ENCODE data around the gene HSH2D. TPM values are rescaled to one million over a fixed set of nuclear protein-coding genes. Genes with fewer than 3 reads are reported as not detected.
A peak's percentile ranks its signal among the peaks of the same experiment; 100 is the strongest.

The HSH2D gene
- total and polyA plus RNA-seq, 10 of the 15 experiments (the other 5 are each of a cell fraction or from before 2014, with no cell fraction given), result 22.0 to 145 (median 89.3) TPM

- peak; percentile 19; the same call in 1 of the 2 replicates for TF ChIP-seq RAD21 (IDR thresholded peaks at IDR 0.05; ENCODE audit: insufficient read depth, low read depth, low read length)
- 0 out of 2 replicates have a peak, but pooled peaks have one; percentile 64 for TF ChIP-seq CREB1 (IDR thresholded peaks at IDR 0.05; ENCODE audit: low read depth)
- TF ChIP-seq ATF2 (IDR thresholded peaks at IDR 0.05; ENCODE audit: low read length), result no peak; the same call in 1 of the 2 replicates
- peak; percentile 74; the same call in 1 of the 2 replicates for TF ChIP-seq CHD2 (IDR thresholded peaks at IDR 0.05; ENCODE audit: borderline replicate concordance, low read depth, low read length)
- no peak for TF ChIP-seq GABPA (IDR thresholded peaks at IDR 0.05; ENCODE audit: low read depth)
- TF ChIP-seq CEBPB (IDR thresholded peaks at IDR 0.05; ENCODE audit: borderline replicate concordance in 1 of 2, low read depth in 2 of 2, low read length in 2 of 2), result peak in 1 of 2 experiments; percentile 67; a peak in 2 of 4 replicates
- 0 out of 2 replicates have a peak, but pooled peaks have one; percentile 16 for TF ChIP-seq STAT3 (IDR thresholded peaks at IDR 0.05; ENCODE audit: low read depth, low read length)
- TF ChIP-seq ZNF592 (IDR thresholded peaks at IDR 0.05), result no peak
- TF ChIP-seq MEF2B (IDR thresholded peaks at IDR 0.05; ENCODE audit: partially characterized antibody, poor library complexity, severe bottlenecking), result peak; percentile 57
- TF ChIP-seq IKZF2 (IDR thresholded peaks at IDR 0.05), result peak; percentile 86
- TF ChIP-seq RELB (IDR thresholded peaks at IDR 0.05; ENCODE audit: low read depth), result peak; percentile 59
- TF ChIP-seq ASH2L (IDR thresholded peaks at IDR 0.05; ENCODE audit: borderline replicate concordance, low read depth), result no peak
- TF ChIP-seq ZBTB40 (IDR thresholded peaks at IDR 0.05; ENCODE audit: borderline replicate concordance), result no peak
- peak; percentile 83 for TF ChIP-seq NFIC (IDR thresholded peaks at IDR 0.05; ENCODE audit: low read depth, low read length)
- TF ChIP-seq YY1 (IDR thresholded peaks at IDR 0.05; ENCODE audit: low read depth, low read length), result no peak
- no peak for TF ChIP-seq CBX3 (IDR thresholded peaks at IDR 0.05; ENCODE audit: borderline replicate concordance, low read depth)
- no peak for TF ChIP-seq NFYB (IDR thresholded peaks at IDR 0.05; ENCODE audit: insufficient read depth, low read depth, low read length)
- peak; percentile 43; the same call in 1 of the 2 replicates for TF ChIP-seq MTA3 (IDR thresholded peaks at IDR 0.05; ENCODE audit: borderline replicate concordance, low read length)
Observed at GRCh38 chr19:16139752-16140151, 3.7 kb upstream of the HSH2D start (continued).
